HG02938 (cell line): ENCODE measurements around the gene ACTN1.

Source experiments
- ATAC-seq: cut with Tn5 transposase; IDR thresholded peaks from one replicate; pipeline ENCODE4 v1.9.1; 2021; ENCODE audit warnings: mild to moderate bottlenecking, moderate library complexity; ENCODE audit not compliant: unreplicated experiment

The ACTN1 gene

DNA sequence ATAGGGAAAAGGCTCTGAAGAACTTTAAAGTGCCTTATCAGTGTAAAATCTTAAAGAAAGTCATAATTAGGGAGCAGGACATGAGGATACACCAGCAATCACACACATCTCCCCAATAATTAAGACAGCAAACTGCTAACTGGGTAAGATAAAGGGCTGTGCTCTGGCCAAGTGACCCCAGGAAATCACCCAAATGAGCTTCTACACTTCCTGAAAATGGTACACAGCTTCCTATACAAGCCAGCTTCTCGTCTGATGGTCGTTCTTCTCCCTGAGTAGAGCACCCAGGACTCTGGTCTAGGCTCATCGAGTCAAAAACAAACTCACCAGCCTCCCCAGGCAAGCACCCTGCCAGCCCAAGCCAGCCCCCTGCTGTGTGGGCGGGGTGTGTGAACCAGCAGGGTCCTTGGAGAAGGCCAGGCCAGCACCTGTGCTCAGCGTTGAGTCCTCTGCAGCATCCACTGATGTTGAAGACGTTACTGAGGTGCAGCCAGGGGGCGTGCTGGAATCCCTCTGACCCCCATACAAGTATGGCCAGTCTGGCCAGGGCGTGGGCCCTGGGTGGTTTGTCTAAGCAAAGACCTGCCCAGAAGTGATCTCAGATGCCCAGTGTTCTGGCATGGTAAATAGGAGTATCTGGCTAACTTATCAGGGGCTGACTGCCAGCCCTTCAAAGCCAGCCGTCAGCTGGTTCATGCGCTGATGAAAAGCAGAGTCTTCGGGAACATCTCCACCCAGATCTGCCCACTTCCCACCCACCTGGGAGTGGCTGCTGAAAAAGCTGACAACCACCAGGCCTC lies 41.4 kb downstream of the ACTN1 start:
- ATAC-seq = no peak

DNA sequence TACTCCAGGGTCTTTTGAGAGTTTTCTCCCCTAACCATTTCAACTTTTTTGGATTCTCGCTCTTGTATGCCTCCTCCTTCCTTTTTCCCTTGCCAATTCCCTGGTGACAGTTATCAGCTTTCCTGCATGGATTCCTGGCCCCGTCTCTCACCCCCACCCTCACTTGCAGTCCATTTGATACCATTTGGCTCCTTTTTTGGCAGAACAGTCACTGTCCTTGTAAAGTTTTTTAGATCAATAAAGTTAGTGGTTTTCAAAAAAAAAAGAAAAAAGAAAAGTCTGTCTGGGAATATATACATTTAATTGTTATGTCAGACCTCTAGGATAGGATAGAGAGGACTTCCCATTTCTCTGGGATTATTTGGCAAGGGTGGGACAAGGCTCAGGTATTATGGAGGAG lies 42.1 kb downstream of the ACTN1 start:
- ATAC-seq = no peak

DNA sequence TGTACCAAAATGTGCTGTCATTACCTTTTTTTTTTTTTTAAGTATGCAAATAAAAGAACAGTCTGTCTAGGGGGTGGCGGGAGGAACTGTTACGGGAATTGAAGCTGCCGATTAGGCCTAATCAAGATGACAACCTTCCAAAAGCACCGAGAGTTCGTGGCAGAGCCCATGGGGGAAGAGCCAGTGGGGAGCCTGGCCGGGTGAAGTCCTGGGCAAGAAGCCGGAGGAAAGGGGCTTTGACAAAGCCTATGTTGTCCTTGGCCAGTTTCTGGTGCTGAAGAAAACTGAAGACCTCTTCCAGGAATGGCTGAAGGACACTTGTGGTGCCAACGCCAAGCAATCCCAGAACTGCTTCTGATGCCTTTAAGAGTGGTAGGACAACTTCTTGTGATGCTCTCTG lies 42.6 kb downstream of the ACTN1 start:
- no peak for ATAC-seq

DNA sequence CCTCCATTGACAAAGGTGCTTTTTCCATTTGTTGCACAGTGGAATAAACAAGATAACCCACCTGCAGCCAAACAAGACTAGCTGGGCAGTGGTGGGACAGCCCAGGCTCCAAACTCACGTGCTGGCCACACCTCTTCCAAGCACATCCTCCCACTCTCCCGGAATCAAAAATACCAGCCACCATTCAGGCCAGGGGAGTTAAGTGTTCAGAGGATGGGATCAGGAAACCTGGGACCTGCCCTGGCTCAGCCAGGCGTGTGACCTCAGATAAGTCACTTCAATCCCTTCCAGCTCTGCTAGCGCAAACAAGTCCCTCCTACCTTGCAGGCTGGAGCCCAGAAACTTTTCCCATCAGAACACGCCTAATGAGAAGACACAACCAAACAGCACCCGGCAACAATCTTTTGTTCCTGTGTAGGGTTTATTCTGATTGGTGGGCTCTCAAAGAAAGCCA lies 43.3 kb downstream of the ACTN1 start:
- no peak for ATAC-seq

DNA sequence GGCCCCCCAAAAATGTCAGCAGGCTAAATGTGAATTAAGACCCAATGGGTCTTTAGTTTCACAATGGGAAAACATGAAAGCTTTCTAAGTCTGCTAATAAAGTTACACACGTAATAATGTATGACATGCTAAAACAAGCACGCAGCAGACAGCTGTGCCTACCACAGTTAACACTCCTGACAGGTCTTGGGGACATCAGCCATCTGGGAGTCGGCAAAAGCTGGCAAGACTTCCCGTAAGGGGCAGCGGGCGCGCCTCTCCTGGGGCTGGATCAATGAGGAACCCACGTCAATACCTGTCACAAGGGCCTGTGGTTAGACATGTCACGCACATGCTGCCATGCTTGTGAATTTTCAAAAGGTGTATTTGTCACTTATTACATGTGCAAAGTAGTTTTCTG lies 45.0 kb downstream of the ACTN1 start:
- no peak for ATAC-seq

DNA sequence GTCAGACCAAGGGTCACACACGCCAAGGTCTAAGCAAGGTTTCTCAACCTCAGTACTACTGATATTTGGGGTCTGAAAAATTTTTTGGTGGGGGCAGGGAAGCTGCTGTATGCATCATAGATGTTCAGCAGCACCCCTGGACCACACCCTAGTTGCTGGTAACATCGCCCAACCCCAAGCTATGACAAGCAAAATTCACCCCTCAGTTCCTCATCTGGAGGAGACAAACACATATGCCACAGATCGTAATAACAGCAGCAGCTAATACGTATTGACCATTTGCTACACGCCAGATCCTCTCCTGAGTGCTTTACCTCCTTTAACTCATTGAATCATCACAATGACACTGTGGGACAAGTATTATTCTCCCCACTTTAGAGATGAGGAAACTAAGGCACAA lies 46.4 kb downstream of the ACTN1 start:
- ATAC-seq = no peak

DNA sequence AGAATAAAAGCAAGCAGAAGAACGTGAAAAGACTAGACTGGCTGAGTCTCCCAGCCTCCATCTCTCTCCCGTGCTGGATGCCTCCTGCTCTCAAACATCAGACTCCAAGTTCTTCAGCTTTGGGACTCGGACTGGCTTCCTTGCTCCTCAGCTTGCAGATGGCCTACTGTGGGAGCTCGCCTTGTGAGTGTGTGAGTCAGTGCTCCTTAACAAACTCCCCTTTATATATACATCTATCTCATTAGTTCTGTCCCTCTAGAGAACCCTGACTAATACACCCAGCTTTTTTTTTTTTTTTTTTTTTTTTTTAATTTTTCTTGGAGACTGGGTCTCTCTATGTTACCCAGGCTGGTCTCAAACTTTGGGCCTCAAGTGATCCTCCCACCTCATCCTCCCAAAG lies 46.9 kb downstream of the ACTN1 start:
- ATAC-seq = no peak

DNA sequence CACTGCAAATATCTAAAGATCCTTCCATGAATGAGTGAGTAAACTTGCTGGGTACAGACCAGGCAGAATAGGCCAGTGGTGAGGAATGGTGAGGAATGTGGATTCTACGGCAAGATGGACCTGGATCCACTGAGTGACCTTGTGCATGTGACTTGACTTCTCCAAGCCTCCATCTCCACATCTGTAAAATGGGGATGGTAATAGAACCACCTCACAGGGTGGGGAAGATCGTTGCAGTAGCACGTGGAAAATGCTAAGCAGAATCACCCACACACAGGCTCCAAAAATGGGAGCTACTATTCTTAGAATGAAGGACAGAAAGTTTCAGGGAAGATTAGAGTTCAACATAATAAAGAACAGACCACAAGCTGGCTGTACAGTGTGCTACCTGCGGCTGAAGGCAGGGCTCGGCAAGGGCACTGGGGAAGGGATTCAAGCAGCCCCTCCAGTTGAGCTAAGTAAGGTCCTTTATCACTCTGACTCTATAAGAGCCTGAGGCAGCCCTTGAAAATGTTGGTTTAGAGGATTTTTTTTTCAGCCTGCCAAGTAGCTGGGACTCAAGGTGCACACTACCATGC lies 47.5 kb downstream of the ACTN1 start:
- no peak for ATAC-seq

DNA sequence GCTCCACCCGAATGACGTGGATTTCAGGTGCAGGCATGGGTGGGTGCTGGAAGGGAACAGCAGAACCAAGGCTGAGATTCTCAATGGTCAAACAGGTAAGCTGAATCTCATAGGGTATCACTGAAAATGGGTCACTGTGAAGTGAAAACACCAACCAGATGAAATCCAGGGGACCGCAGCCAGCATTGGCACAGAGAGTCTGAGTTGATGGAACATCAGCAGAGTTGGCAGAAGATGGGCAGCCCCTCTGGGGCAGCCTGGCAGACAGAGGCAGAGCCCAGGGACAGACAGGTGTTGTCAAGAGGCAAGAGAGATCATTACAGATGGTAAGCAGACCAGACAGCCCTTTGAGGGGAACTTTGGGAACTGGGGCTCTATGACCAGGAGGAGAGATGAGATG lies 48.0 kb downstream of the ACTN1 start:
- ATAC-seq = no peak

DNA sequence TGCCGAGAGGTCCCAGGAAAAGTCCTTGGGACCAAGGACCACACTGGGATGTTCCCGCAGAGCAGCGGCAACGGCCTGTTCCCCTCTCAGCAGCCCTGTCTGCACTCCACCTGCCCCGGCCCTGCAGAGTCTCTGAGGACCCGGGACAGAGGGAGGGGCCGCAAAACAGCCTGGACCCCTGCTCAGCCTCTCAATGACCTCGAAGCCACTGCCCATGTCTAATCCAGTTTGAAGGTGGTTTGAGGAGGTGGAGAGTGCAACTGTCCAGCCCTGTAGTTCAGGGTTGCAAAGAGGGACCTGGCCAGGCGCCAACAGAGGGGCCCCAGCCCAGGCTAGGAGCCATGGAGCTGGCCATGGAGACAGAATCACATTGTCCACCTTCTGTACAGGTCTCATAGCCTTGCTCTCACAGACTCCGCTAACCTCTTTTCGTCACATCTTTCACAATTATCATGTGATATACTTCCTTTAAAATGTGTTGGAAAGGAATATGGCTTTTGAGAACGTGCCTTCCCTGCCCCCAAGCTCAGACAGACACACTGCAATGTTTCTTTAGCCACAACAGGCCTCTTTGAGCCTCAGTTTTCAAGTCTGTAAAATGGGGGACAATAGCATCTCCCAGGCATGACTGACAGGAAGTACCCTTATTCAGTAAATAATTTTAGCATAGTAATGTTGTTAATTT lies 49.3 kb downstream of the ACTN1 start:
- no peak for ATAC-seq

DNA sequence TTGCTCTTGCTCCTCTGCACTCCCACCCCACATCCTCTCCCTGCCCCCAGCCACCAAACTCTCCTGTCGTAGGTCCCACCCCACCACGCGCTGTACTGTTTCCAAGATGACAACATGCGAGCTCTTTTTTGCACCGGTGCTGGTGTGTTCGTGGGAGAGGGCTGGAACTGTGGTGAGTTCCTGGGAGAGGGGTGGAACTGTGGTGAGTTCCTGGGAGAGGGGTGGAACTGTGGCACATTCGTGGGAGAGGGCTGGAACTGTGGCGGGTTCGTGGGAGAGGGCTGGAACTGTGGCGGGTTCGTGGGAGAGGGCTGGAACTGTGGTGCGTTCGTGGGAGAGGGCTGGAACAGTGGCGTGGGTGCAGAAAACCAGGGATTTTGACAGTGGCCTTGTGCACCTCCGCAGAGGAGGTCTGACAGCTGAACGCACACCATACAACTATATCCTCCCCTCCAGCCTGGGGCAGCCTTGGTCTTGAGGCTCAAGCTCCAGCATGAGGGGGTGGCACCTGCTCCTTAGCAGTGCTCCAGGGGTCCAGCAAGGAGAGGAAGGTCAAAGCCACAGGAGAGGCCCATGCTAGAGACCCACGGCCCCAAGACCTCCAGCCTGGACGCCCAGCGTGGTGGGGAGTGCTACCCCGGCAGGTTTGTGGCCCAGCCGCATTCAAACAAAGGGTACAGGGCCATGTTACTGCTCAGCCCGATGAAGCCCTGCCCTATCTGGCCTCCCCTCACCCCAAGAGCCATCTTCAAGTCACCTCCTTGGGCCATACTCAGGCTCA lies 50.1 kb downstream of the ACTN1 start:
- ATAC-seq = no peak

DNA sequence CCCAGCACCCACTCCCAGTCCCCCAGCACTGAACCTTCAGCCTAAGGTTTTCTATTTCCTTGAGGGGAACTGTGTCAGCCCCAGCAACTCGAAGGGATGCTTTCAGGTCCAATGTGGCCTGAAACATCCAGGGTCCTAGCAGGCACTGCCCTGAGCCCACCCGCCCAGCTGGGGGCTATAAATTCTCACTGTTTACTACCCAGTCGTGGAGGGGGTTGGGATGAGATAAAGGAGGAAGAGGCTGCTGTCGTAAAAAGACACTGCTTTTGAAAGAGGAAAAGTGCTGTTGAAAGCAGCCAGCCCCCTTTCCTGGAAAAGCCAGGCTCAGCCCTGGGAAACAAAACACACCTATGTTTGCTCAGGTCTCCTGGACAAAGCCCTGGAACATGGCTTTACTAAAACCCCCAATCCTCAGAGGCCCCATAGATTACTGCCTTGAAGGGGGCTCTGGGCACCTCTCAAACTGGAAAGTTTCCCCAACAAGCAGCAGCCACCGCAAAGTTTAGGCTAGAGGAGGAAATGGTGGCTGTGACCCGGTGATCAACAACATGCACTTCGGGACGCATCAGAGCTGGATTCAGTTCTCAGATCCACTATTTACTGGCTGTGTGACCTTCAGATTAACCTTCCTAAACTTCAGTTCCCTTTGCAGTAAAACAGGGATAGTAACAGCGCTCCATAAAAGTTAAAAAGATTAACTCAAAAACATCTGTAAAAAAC lies 51.0 kb downstream of the ACTN1 start:
- no peak for ATAC-seq

DNA sequence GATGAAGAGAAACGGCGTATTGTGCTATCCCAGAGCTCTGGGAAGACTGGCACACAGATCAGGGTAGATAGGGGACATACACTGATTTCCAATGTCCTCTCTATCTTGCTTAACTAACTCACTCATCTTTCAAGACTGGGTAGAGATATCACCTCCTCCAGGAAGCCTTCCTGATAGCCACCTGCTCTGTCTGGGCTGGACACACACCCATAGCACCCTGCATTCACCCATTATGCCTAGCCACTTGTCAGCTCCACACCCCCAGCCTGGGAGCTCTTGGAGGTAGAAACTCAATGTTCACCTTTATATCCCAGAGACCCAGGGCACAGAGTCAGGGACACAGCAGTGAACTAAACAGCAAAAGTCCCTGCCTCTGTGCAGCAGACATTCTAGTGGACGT lies 52.0 kb downstream of the ACTN1 start:
- no peak for ATAC-seq

DNA sequence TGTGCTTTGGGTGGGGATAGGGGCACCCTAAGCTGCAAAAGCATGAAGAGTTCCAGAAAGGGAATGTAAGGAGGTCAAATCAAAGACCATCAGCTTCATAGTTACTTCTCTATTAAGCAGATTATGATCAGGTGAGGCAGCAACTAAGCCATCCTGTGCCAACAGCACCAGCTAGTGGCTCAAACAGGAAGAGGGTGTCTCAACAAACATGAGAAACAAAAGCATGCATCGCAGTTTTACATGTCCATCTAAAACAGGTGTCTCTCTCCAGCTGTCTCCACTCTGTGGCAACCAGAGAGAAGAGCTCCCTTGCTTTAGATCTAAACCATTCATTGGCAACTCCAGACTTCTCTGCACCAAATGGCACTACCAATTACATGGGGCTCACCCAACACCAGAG lies 52.9 kb downstream of the ACTN1 start:
- ATAC-seq = no peak

DNA sequence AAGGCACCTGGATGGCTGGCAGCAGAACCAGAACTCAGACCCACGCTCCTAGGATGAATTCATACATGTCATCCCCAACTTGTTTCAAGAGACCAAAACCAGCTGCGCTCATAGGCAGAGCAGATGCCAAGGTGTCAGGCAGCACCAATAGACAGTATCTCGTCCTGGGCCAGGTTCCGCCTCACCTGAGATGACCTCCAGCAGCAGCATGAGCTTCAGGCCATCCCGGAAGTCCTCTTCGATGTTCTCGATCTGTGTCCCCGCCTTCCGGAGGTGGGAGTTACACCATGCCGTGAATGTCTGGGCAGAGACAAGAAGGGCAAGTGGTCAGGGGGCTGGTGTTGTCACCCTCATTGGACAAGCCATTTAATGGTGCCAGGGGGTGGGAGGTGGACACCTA lies 53.7 kb downstream of the ACTN1 start:
- ATAC-seq = no peak

DNA sequence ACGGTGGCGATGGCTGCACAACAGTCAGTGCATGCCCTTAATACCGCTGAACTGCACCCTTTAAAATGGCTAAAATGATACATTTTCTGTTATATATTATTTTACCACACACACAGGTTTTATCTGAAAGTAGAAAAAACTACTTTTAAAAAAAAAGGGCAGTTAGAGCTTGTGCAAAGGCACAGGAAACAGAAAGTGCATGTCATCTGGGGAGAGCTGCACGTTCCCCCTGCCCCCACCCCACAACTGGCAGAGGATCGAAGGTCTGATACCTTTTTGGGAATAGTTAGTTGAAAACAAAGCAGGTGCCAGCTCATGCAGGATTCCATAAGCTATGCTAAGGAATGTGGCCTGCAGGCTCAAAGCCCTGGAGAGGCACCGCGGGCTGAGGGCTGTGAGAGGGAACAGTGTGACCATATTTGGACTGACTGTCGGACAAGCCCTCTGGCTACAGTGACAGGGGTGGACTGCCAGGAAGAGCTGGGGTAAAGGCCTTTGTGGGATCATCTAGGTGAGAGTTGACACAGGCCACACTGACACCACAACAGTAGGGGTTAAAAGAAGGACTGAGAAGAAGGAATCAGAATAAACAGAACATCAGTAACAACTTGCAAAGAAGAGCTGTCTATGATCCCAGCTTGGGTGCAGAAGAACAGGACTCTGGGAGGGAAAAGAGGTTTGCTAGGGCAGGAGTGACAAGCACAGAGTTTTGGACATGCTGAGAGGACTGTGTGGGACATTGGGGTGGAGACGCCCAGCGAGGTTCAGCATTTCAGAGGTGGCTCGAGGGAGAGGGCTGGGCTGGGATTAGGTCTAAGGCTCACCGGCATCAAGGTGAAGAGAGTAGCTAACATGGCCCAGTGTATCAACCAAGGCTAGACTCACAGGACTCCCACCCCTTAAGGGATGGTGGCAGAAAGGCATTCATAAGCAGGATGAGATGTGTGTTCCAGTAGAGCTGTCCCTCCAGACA lies 54.6 kb downstream of the ACTN1 start:
- no peak for ATAC-seq

DNA sequence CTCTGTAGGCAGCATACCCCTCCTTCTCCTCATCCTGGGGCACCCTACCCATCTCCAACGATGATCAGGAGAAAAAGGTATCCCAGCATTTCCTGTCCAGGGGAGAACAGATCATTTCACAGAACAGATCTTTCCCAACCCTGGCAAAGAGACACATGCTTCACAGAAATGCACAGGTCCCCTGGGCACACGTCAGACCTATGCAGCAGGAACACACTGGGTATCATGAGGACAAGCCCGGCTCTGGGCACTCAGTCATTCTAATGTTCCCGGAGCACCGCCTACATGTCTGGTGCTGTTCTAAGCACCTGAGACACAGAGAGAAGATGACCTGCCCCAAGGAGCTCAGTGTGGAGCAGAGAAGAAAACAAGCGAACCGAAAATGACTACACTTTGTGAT lies 56.2 kb downstream of the ACTN1 start:
- ATAC-seq = no peak

DNA sequence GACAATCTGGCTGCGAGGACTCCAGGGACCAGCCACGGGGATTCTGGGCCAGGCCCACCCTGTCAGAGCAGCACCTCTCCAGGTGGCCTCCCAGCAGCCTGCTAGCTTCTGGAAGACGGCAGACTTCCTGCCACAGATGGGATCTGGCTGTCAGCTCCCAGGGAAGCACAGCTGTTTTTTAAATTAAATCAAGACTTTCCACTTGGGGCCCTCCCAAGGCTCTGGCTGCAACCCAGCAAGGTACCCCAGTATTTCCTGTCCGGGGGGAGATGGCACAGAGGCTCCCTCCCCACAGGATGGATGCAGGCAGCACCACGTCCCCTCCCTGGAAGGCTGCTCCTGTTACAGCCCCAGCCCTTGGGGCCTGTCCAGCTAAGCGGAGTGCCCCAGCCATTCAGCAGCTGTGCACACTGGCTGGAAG lies 56.9 kb downstream of the ACTN1 start:
- ATAC-seq = no peak

DNA sequence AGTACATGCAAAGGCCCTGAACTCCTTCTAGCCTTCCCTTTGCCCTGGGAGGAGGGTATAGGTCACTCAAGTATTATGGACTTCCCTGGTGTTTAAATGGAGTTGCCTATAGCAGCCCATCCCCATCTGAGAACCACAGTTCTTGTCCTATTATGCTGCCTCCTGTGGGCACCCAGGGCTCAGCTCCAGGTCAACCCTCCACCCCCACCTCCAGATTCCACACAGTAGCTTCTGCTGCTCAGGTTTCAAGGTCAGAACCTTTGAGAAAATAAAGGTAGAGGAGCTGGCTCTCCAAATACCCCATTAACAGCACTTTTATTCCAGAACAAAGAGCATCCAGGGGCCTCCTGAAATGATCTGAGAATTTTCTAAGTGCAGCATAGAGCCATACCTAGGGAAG lies 57.4 kb downstream of the ACTN1 start:
- no peak for ATAC-seq

DNA sequence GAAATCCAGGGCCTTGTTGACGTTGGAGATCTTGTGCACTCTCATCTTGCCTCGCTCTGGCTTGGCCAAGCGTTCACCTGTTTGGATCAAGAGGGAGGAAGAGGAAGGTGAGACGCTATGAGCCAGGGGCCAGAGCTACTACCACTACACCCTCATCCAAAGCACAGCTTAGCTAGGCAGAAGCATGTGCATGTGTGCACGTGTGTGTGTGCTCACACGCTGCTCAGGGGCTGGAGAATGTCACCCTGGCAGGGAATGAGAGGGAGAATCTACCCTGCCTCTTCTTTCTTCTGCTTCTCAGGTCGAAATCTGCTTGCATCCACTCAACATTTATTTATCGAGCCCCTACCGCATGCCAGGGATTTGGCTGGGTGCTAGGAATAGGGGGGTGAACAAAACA lies 58.1 kb downstream of the ACTN1 start:
- no peak for ATAC-seq
